IgD-negative memory B cell (primary cell): ENCODE results near the gene SLC10A7. TPM values are rescaled to one million over a fixed set of nuclear protein-coding genes. Genes with fewer than 3 reads are reported as not detected.

Experiments
- H3K27ac Mint-ChIP-seq, 3 donors: one replicate each; pipeline ENCODE4 v1.8.0; 2020 to 2022; ENCODE audit warnings: mild to moderate bottlenecking in 3 of 3, mixed read lengths in 3 of 3, moderate library complexity in 1 of 3
- H3K27me3 Mint-ChIP-seq: one replicate; pipeline ENCODE4 v1.8.0; 2021; ENCODE audit warnings: mixed read lengths
- H3K36me3 Mint-ChIP-seq: one replicate; pipeline ENCODE4 v1.8.0; 2020; ENCODE audit warnings: mild to moderate bottlenecking, mixed read lengths
- H3K4me1 Mint-ChIP-seq, 3 donors: one replicate each; pipeline ENCODE4 v1.8.0; 2020 to 2022; ENCODE audit warnings: mixed read lengths in 3 of 3, mild to moderate bottlenecking in 1 of 3
- H3K4me3 Mint-ChIP-seq, 4 donors: one replicate each; pipeline ENCODE4 v1.8.0; 2020 to 2022; ENCODE audit warnings: mild to moderate bottlenecking in 4 of 4, mixed read lengths in 4 of 4, moderate library complexity in 3 of 4
- H3K9me3 Mint-ChIP-seq, 3 donors: one replicate each; pipeline ENCODE4 v1.8.0; 2020 to 2021; ENCODE audit warnings: mixed read lengths in 3 of 3, mild to moderate bottlenecking in 1 of 3
- polyA plus RNA-seq: library from polyadenylated mRNA; unstranded; fragments of 300-500 nt; fragmentation: Illumina TruSeq; gene quantifications from one replicate; pipeline ENCODE4 v1.2.3, GENCODE V29; 2021

The SLC10A7 gene
- polyA plus RNA-seq, 1 donor from 2014 or later: 8.3 TPM

- Mint-ChIP-seq H3K9me3 (no peaks in the 10 kb centered on the region), H3K4me3 (no peak overlapping the region), H3K4me1 (peaks cover 3 to 7% (median 6%) of the 10 kb centered on the region in 3 donors), H3K36me3 (peaks cover 5% of the 10 kb centered on the region), H3K27me3 (no peaks in the 10 kb centered on the region), H3K27ac (no peak overlapping the region)
Observed at GRCh38 chr4:146338512-146338911, 183.2 kb downstream of the SLC10A7 start.

DNA sequence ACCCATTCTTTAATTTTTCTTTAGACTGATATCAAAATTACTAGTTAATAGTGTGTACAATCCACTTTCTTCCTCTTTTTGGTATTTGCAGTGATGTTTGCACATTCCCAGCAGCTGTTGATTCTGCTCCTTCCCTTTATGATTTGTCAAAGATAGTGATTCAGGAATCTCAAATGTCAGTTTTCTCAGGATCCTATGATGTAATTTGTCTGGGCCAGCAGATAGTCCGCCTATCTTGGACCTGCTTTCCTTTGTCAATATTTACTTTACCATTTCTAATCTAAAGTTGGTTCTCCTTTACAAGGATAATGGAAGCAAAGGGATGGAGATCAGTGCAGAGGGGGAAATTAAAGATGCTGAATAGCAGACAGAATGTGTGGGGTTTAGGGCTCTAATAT, 185.3 kb downstream of the SLC10A7 start:
- H3K4me3 Mint-ChIP-seq: no peak overlapping the region
- H3K9me3 Mint-ChIP-seq: no peaks in the 10 kb centered on the region
- peaks cover 1 to 3% (median 2%) of the 10 kb centered on the region in 3 donors for H3K4me1 Mint-ChIP-seq
- H3K27ac Mint-ChIP-seq: no peak overlapping the region
- H3K27me3 Mint-ChIP-seq: no peaks in the 10 kb centered on the region
- peaks cover 6% of the 10 kb centered on the region for H3K36me3 Mint-ChIP-seq

DNA sequence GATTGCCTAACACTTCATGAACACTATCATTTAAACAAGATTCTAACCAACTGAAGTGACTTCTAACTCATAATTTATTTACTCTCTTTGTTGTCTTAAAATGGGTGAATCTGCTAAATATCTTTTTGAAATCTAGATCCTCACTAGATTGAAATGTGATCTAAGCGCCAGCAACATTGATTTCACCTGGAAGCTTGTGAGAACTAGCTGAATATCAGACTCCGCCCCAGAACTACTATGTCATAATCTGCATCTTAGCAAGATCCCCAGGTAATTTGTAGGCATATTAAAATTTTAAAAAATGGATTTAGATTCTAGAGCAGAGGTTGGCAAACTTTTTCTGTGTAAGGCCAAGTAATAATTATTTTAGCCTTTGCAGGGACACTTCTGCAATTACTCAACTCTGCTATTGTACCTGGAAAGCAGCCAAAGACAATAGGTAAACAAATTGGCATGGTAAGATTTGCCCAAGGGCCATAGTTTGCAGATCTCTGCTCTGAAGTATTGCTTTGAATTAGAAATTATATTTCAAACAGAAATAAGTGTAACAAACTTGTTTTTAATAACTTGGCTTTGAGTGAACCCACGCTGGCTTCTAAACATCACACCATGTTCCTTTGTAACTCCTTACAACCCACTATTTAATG, 185.9 kb downstream of the SLC10A7 start:
- H3K4me1 Mint-ChIP-seq: peaks cover 1 to 3% (median 2%) of the 10 kb centered on the region in 3 donors
- H3K4me3 Mint-ChIP-seq: no peak overlapping the region
- H3K36me3 Mint-ChIP-seq: peaks cover 6% of the 10 kb centered on the region
- no peaks in the 10 kb centered on the region for H3K27me3 Mint-ChIP-seq
- no peak overlapping the region for H3K27ac Mint-ChIP-seq
- no peaks in the 10 kb centered on the region for H3K9me3 Mint-ChIP-seq

- Mint-ChIP-seq H3K4me1 (peaks cover 1 to 3% (median 2%) of the 10 kb centered on the region in 3 donors), H3K27me3 (no peaks in the 10 kb centered on the region), H3K27ac (no peak overlapping the region), H3K4me3 (no peak overlapping the region), H3K36me3 (peaks cover 6% of the 10 kb centered on the region), H3K9me3 (no peaks in the 10 kb centered on the region)
Observed at GRCh38 chr4:146334862-146335449, 186.8 kb downstream of the SLC10A7 start.

GRCh38 chr4:146333895-146334262, 187.9 kb downstream of the SLC10A7 start:
- Mint-ChIP-seq H3K27me3 (no peaks in the 10 kb centered on the region), H3K4me1 (peaks cover 1 to 3% (median 2%) of the 10 kb centered on the region in 3 donors), H3K4me3 (no peak overlapping the region), H3K27ac (no peak overlapping the region), H3K36me3 (peaks cover 6% of the 10 kb centered on the region), H3K9me3 (no peaks in the 10 kb centered on the region)

DNA sequence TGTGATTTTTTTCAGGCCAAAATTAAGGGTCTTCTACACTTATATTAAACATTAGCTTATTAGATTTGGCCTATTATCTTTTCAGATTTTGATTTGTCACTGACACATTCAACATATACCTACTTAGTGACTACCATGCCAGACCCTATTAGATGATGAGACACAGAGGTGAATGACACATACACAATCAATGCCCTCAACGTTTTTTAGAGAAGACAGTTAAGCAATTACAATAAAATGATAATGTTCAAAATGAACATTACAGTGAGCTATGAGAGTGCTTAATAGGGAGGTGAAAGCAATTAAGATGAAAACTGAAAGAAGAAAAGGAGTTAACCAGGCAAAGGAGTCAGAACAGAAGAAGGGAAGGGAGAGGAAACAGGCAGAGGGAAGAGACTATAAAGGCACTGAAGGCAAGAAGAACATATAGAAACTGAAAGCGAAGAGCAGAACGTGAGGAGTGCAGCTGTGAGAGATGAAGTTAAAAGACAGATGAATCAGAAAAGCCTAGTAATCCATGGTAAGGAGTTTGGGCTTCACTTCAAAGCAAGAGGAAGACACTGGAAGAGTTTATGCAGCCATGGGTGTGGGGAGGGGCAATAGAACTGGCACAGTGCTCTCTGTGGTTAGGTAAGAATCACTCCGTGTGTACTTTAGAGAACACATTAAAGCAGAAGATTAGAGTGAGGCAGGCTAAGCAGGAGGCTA, 188.4 kb downstream of the SLC10A7 start:
- Mint-ChIP-seq H3K27me3 (no peaks in the 10 kb centered on the region), H3K36me3 (peaks cover 6% of the 10 kb centered on the region), H3K4me1 (peaks cover 1 to 3% (median 2%) of the 10 kb centered on the region in 3 donors), H3K4me3 (no peak overlapping the region), H3K9me3 (no peaks in the 10 kb centered on the region), H3K27ac (no peak overlapping the region)

- no peak overlapping the region for H3K4me3 Mint-ChIP-seq
- H3K27me3 Mint-ChIP-seq: no peaks in the 10 kb centered on the region
- no peaks in the 10 kb centered on the region for H3K4me1 Mint-ChIP-seq
- peaks cover 3% of the 10 kb centered on the region for H3K36me3 Mint-ChIP-seq
- H3K9me3 Mint-ChIP-seq: no peaks in the 10 kb centered on the region
- H3K27ac Mint-ChIP-seq: no peak overlapping the region
Observed at GRCh38 chr4:146330392-146330791, 191.3 kb downstream of the SLC10A7 start.

DNA sequence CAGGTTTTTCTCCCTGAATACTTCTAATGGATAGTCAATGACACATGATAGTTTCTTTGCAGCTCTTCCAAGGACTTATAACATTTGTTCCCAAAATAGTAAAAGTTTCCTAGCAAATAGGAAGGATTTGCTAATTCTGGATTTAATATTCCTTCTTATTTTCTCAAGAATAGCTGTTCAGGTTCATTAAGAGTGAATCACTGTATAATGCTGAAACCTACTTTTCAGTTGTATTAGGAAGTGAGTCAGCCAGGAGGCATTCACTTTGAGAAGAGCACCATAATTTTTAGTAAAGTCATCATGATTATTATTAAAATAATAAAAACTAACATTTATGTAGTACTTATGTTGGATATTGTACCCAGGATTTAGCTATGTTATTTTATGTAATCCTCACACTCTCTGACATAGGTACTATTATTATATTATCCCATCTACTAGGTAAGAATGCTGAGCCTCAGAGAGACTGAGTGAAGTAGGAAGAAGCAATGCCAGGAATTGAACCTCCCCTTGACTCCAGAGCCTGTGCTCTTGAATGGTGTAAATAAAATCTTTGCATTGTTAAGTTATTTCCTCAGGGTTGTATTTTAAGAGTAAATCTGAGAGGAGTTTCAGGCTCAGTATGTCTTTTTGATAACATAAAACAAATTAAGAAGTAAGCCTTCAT, 192.6 kb downstream of the SLC10A7 start:
- Mint-ChIP-seq H3K36me3 (peaks cover 12% of the 10 kb centered on the region), H3K4me1 (no peaks in the 10 kb centered on the region), H3K9me3 (peaks cover 0 to 5% (median 0%) of the 10 kb centered on the region in 3 donors), H3K27me3 (no peaks in the 10 kb centered on the region), H3K27ac (no peak overlapping the region), H3K4me3 (no peak overlapping the region)

GRCh38 chr4:146327859-146328650, 193.7 kb downstream of the SLC10A7 start:
- Mint-ChIP-seq H3K36me3 (peaks cover 12% of the 10 kb centered on the region), H3K27me3 (no peaks in the 10 kb centered on the region), H3K9me3 (peaks cover 0 to 5% (median 0%) of the 10 kb centered on the region in 3 donors), H3K4me1 (no peaks in the 10 kb centered on the region), H3K4me3 (no peak overlapping the region), H3K27ac (no peak overlapping the region)

GRCh38 chr4:146318894-146319293, 202.8 kb downstream of the SLC10A7 start:
- Mint-ChIP-seq H3K4me3 (no peak overlapping the region), H3K4me1 (no peaks in the 10 kb centered on the region), H3K27ac (no peak overlapping the region), H3K9me3 (no peaks in the 10 kb centered on the region), H3K36me3 (peaks cover 2% of the 10 kb centered on the region), H3K27me3 (no peaks in the 10 kb centered on the region)

GRCh38 chr4:146317783-146318182, 204.0 kb downstream of the SLC10A7 start:
- Mint-ChIP-seq H3K4me3 (no peak overlapping the region), H3K9me3 (no peaks in the 10 kb centered on the region)

DNA sequence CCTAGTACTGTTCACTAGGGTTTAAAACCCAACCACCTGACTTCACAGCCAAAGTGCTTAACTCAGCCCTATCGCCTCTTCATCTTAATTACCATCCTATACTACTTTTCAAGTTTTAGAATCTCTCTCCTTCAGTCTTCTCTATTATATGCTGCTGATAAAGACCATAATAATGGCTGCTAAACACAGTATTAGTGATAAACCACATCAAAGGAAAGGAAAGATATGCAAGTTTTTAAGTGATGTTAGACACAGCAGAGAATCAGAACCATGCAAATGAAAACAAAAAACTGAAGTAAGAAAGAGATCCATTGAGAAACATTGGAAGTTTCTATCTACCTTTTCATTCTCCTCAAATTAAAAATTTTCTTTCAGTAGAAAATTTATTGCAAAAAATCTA, 206.6 kb downstream of the SLC10A7 start:
- no peak overlapping the region for H3K4me3 Mint-ChIP-seq
- no peaks in the 10 kb centered on the region for H3K27me3 Mint-ChIP-seq
- peaks cover 0 to 6% (median 2%) of the 10 kb centered on the region in 3 donors for H3K4me1 Mint-ChIP-seq
- H3K36me3 Mint-ChIP-seq: peaks cover 2% of the 10 kb centered on the region
- no peaks in the 10 kb centered on the region for H3K9me3 Mint-ChIP-seq
- H3K27ac Mint-ChIP-seq: no peak overlapping the region

More at GRCh38 chr4:146317783-146318182, 204.0 kb downstream of the SLC10A7 start:
- no peak overlapping the region for H3K27ac Mint-ChIP-seq
- no peaks in the 10 kb centered on the region for H3K4me1 Mint-ChIP-seq
- H3K27me3 Mint-ChIP-seq: no peaks in the 10 kb centered on the region
- H3K36me3 Mint-ChIP-seq: peaks cover 2% of the 10 kb centered on the region

GRCh38 chr4:146311238-146311970, 210.3 kb downstream of the SLC10A7 start:
- Mint-ChIP-seq H3K4me3 (no peak overlapping the region), H3K27ac (peak overlapping the region in 1 of 3 donors; percentile 18), H3K36me3 (no peaks in the 10 kb centered on the region), H3K4me1 (peaks cover 0 to 6% (median 2%) of the 10 kb centered on the region in 3 donors), H3K27me3 (no peaks in the 10 kb centered on the region), H3K9me3 (no peaks in the 10 kb centered on the region)
